GM18508 (cell line): ENCODE results near the gene DXO.
"Not testable (repeated sequence)": the region's sequence is repeated elsewhere in the genome, so short reads cannot be mapped to it uniquely, and the experiment has no call there.

Experiments
- ATAC-seq: cut with Tn5 transposase; IDR thresholded peaks from one replicate; pipeline ENCODE4 v1.9.1; 2021; ENCODE audit warnings: moderate number of reproducible peaks; ENCODE audit not compliant: insufficient read depth, unreplicated experiment

The DXO gene

DNA sequence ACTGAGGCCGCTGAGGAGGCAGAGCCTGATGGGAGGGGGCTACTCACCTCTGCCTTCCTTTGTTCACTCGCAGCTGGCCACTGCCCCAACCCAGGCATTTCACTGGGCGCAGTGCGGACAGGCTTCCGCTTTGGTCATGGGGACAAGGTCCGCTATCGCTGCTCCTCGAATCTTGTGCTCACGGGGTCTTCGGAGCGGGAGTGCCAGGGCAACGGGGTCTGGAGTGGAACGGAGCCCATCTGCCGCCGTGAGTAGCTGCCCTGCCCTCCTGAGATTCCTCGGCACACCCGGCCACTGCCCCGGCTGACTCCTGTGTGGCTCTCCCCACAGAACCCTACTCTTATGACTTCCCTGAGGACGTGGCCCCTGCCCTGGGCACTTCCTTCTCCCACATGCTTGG, 38.4 kb downstream of the DXO start:
- ATAC-seq, result no peak

DNA sequence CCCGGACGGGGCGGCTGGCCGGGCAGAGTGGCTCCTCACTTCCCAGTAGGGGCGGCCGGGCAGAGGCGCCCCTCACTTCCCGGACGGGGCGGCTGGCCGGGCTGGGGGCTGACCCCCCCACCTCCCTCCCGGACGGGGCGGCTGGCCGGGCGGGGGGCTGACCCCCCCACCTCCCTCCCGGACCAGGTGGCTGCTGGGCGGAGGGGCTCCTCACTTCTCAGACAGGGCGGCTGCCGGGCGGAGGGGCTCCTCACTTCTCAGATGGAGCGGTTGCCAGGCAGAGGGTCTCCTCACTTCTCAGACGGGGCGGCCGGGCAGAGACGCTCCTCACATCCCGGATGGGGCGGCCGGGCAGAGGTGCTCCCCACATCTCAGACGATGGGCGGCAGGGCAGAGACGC, 39.8 kb downstream of the DXO start:
- ATAC-seq, result not testable (repeated sequence)

DNA sequence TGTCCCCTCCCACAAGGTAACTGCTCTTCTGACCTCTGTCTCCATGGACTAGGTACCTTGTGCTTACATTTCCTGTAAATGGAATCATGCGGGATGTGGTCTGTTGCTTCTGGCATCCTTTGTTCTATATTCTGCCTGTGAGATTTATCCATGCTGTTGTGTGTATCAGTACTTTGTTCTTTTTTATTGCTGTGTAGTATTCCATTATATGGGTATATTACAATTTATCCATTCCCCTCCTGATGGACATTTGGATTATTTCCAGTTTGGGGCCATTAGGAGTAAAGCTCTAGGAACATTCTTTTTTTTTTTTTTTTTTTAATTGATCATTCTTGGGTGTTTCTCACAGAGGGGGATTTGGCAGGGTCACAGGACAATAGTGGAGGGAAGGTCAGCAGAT, 41.0 kb downstream of the DXO start:
- ATAC-seq, result no peak

DNA sequence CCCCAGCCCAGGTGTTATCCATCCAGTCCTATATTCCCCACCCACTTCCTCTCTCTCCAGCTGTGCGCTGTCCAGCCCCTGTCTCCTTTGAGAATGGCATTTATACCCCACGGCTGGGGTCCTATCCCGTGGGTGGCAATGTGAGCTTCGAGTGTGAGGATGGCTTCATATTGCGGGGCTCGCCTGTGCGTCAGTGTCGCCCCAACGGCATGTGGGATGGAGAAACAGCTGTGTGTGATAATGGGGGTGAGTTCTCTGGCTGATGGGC, 43.3 kb downstream of the DXO start:
- ATAC-seq, result no peak

DNA sequence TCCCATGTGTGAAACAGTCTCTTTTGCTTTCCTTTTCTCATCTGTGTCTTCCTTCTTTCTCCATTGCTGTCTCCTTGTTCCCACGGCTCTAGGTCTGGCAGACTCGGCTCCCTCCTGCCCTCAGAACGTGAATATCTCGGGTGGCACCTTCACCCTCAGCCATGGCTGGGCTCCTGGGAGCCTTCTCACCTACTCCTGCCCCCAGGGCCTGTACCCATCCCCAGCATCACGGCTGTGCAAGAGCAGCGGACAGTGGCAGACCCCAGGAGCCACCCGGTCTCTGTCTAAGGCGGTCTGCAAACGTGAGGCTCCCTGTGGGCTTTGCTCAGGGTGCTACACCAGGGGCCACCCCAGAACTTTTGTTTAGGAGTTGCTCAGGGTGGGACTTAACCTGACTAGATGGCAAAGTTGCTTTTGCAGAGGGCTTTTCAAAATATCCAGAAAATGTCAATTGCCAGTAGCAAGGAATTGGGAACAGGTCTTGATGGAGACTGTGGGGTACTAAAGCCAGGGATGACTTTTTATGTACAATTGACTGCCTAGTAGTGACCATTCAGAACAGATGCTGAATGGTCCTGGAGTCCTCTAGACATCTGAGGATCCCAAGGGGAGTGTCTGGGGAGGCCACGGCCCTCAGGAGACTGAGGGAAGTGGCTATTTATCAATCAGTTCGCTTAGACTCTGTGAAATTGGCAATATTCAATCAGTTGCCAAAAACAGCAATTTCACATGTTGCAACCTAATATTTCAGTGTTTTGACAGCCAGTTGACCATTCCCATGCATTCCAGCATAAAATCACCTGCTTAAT, 43.9 kb downstream of the DXO start:
- ATAC-seq, result no peak

DNA sequence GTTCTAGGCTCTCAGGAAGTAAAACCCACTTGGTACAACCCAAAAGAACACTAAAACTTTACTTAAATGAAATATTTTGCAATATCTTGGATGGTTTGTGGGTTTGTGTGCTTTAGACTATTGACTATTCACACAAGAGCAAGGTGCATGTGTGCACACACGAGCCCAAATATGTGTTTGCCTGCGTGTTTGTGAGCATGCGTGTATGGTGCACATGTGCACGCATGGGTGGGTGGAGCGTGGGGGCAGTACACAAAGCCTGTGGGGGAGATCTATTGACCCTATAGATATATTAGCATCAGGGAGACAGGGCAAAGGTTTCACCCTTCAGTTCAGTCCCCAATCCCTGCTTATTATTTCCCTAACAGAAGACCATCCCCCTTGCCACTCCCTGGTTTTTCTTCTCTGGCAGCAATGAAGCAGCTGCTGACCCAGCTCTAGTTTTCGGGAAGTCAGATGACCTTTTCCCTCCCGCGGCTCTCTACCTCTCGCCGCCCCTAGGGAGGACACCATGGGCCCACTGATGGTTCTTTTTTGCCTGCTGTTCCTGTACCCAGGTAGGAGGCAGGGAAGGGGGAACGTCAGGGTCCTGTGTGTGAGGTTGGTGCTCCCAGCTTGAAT, 44.6 kb downstream of the DXO start, which contains the start of gene C2:
Gene C2 (plus strand): TSS at position 476 of the 621 bp plus-strand sequence. CDS start 36 bp downstream, at position 512.
- ATAC-seq, result no peak

DNA sequence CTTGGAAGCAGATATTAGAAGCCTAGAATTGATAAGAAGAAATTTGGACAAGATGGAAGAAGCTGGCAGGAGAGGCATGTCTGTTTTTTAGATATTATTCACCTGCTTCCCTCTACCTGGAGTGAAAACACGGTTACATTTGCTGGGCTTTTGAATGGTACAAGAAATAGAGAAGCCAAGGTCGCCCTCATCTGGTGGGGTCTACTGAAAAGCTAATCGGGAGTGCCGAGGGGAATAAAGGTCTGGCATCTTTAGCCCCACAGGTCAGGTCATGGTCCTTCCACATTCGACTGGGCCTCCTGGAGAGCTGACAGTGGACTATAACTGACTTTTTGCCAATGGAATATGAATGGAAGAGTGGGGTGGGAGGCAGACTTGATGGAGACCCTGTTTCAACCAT, 49.0 kb downstream of the DXO start:
- ATAC-seq, result no peak

DNA sequence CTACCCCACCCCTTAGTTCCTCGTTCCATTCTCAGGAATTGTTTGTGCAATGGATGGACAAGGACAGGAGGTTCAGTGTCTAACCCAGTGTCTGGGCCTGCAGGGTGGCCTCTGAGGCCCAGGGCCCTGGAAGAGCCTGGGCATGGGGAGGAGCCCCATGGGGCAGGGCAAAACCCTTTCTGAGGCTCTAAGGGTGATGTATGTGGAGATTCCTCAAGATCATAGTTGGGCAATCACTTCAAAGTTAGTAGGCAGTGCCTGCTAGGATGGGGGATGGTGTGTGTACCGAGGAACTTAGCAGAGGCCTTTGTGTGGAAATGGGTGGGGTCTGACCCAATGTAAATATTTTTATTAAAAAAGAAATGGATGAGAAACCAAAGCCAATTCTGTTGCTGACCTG, 51.1 kb downstream of the DXO start:
- ATAC-seq, result no peak
